ENCODE measurements around the gene ADAM12.

- TF ChIP-seq MAX (IDR thresholded peaks at IDR 0.05) (no peak), GABPA (IDR thresholded peaks at IDR 0.05 in 1 of 2, conservative IDR thresholded peaks at IDR 0.05 in 1 of 2) (no peak), CTCF (IDR thresholded peaks at IDR 0.05; ENCODE audit: low read depth, low read length, missing input control) (no peak), TAF1 (conservative IDR thresholded peaks at IDR 0.05) (no peak), REST (IDR thresholded peaks at IDR 0.05) (no peak), SP1 (IDR thresholded peaks at IDR 0.05) (no peak), RAD21 (IDR thresholded peaks at IDR 0.05) (no peak), FOXA1 (IDR thresholded peaks at IDR 0.05) (no peak), ZBTB33 (IDR thresholded peaks at IDR 0.05) (no peak), RXRA (IDR thresholded peaks at IDR 0.05) (no peak), YY1 (IDR thresholded peaks at IDR 0.05) (no peak)
Measured at GRCh38 chr10:126226205-126226604, 162.1 kb downstream of the ADAM12 start.

All from liver (tissue), 3 donors.